Gastrocnemius medialis (tissue), 4 donors: ENCODE measurements around the gene SPRED2. TPM values are rescaled to one million over a fixed set of nuclear protein-coding genes. Genes with fewer than 3 reads are reported as not detected.

Experiments used
- ATAC-seq, 2 donors: fragments of 150-250 bp; one replicate each; pipeline ENCODE4 v1.9.1; 2016
- DNase-seq, 2 donors: peaks; one replicate each; pipeline ENCODE4 v3.0.0-alpha.2; 2019
- H3K27ac ChIP-seq, 4 donors: fragments of 200-600 bp; sonication (generic); 1 replicate in 1 of 4; 2 replicates in 3 of 4; pipeline ENCODE4 v1.5.1; 2016 to 2018; ENCODE audit warnings: mild to moderate bottlenecking in 2 of 4, moderate library complexity in 1 of 4
- H3K27me3 ChIP-seq, 3 donors: fragments of 200-600 bp; sonication (generic) in 2 of 3; 1 replicate in 1 of 3; 2 replicates in 2 of 3; pipeline versions ENCODE4 v1.5.1 to v1.6.0; 2016 to 2019; ENCODE audit warnings: mild to moderate bottlenecking in 1 of 3, moderate library complexity in 1 of 3
- H3K36me3 ChIP-seq, 2 donors: fragments of 200-600 bp; sonication (generic) in 1 of 2; one replicate each; pipeline ENCODE4 v1.5.1; 2017 to 2018
- H3K4me1 ChIP-seq, 2 donors: fragments of 200-600 bp; sonication (generic) in 1 of 2; one replicate each; pipeline ENCODE4 v1.5.1; 2016 to 2017; ENCODE audit warnings: mild to moderate bottlenecking in 2 of 2
- H3K4me3 ChIP-seq, 4 donors: fragments of 200-600 bp; sonication (generic) in 3 of 4; 1 replicate in 1 of 4; 2 replicates in 3 of 4; pipeline ENCODE4 v1.5.1; 2016 to 2019; ENCODE audit warnings: mild to moderate bottlenecking in 2 of 4
- H3K9me3 ChIP-seq, 3 donors: fragments of 200-600 bp; sonication (generic) in 2 of 3; 1 replicate in 1 of 3; 2 replicates in 2 of 3; pipeline ENCODE4 v1.5.1; 2016 to 2019
- CTCF ChIP-seq, 5 experiments: fragments of 450-650 bp in 3 of 5; fragments of 200-600 bp in 2 of 5; sonication (generic) in 2 of 5; IDR thresholded peaks in 4 of 5; conservative IDR thresholded peaks in 1 of 5; 1 replicate in 4 of 5; 2 replicates in 1 of 5; pipeline ENCODE4 v1.5.1; 2016 to 2019; ENCODE audit warnings: antibody characterized with exemption in 5 of 5, mild to moderate bottlenecking in 3 of 5, moderate library complexity in 3 of 5
- POLR2A ChIP-seq, 2 donors: fragments of 450-650 bp; IDR thresholded peaks; one replicate each; pipeline ENCODE4 v1.6.1; 2017; ENCODE audit warnings: antibody characterized with exemption in 2 of 2, mild to moderate bottlenecking in 2 of 2, moderate library complexity in 2 of 2
- in situ Hi-C, 4 donors: fragments of 200-750 bp; cut with MboI; loops; one replicate each; pipeline versions ENCODE4 v1.15.0 to v1.8.0; 2017; ENCODE audit warnings: low sequenced_read_pairs in 4 of 4
- intact Hi-C: fragments of 100-400 bp; cut with DNase I; formaldehyde crosslinking; loops from one replicate; pipeline ENCODE4 v1.15.1; 2023; ENCODE audit warnings: low total_unique reads
- total RNA-seq, 4 donors: library from RNA; depleted of rRNA; stranded (reverse); fragments of >200 nt; gene quantifications; one replicate each; pipeline versions ENCODE4 v1.1.0 to v1.2.3, GENCODE V29; 2016

Gene SPRED2
- total RNA-seq, 4 donors from 2014 or later, result 4.1 to 12.5 (median 7.4) TPM

DNA sequence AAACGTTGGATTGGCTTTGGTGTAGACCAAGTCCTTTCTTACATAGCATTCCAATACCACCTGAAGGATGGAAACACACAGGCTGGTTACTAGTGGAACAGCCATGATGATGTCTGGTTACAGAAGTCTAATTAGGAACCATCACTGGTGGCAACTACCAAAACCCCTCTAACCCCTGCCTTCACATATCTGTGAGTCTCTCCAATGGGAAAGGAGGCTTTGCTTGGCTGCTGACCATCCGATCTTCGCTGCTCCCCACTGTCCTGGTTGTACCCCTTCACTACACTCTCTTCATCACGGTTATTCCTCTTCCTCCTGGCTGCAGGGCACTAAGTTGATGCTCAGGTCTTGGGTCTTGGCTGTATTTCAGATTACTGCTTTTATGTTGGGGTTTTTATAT is 97.7 kb downstream of the SPRED2 start:
- Histone ChIP-seq H3K4me3 (no peak overlapping the region), H3K27ac (no peak overlapping the region), H3K9me3 (no peaks in the 10 kb centered on the region), H3K36me3 (no peaks in the 10 kb centered on the region), H3K4me1 (no peaks in the 10 kb centered on the region), H3K27me3 (no peaks in the 10 kb centered on the region)
- DNase-seq, result no peak
- ATAC-seq, result no peak
- intact Hi-C loops (no loop called here), in situ Hi-C loops (no loop called here)
- TF ChIP-seq CTCF (IDR thresholded peaks at IDR 0.05 in 4 of 5, conservative IDR thresholded peaks at IDR 0.05 in 1 of 5), result no peak
- TF ChIP-seq POLR2A (IDR thresholded peaks at IDR 0.05), result no peak

GRCh38 chr2:65331336-65332025 is 100.9 kb downstream of the SPRED2 start:
- TF ChIP-seq CTCF (IDR thresholded peaks at IDR 0.05 in 4 of 5, conservative IDR thresholded peaks at IDR 0.05 in 1 of 5) (no peak), POLR2A (IDR thresholded peaks at IDR 0.05) (no peak)
- no peak for DNase-seq
- H3K9me3 ChIP-seq, result no peaks in the 10 kb centered on the region

DNA sequence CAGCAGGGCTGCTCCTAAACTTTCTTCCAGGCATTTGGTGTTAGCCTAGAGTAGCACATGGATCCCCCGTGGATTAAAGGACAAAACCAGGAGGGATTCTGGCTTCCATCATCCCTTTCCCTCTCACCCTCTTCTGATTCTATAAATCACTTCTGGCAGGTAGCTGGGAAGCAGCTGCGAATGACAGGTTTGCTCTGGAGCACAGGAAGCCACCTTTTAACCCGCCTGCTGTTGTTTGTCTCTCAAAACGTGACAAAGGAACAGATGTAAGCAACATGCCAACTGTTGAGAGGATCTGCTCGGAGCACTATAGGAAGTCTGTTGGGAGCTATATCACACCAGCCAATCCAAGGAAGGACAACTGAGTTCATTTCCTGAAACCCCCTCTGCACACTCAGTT is 102.9 kb downstream of the SPRED2 start:
- TF ChIP-seq POLR2A (IDR thresholded peaks at IDR 0.05), result no peak
- no peak for TF ChIP-seq CTCF (IDR thresholded peaks at IDR 0.05 in 4 of 5, conservative IDR thresholded peaks at IDR 0.05 in 1 of 5)
- Histone ChIP-seq H3K9me3 (no peaks in the 10 kb centered on the region), H3K27ac (no peak overlapping the region), H3K36me3 (no peaks in the 10 kb centered on the region), H3K4me3 (no peak overlapping the region), H3K27me3 (no peaks in the 10 kb centered on the region), H3K4me1 (no peaks in the 10 kb centered on the region)
- intact Hi-C loops, result no loop called here
- ATAC-seq (no peak), DNase-seq (no peak)
- in situ Hi-C loops, result no loop called here

More at GRCh38 chr2:65331336-65332025, 100.9 kb downstream of the SPRED2 start:
- ATAC-seq, result no peak
- Histone ChIP-seq H3K4me1 (no peaks in the 10 kb centered on the region), H3K4me3 (no peak overlapping the region), H3K36me3 (no peaks in the 10 kb centered on the region), H3K27ac (no peak overlapping the region), H3K27me3 (no peaks in the 10 kb centered on the region)
- intact Hi-C loops, result no loop called here
- in situ Hi-C loops, result no loop called here

- intact Hi-C loops, result no loop called here
- TF ChIP-seq CTCF (IDR thresholded peaks at IDR 0.05 in 4 of 5, conservative IDR thresholded peaks at IDR 0.05 in 1 of 5) (no peak), POLR2A (IDR thresholded peaks at IDR 0.05) (no peak)
- no peak for ATAC-seq
- no peaks in the 10 kb centered on the region for H3K4me1 ChIP-seq
- H3K36me3 ChIP-seq, result no peaks in the 10 kb centered on the region
- in situ Hi-C loops, result no loop called here
- no peaks in the 10 kb centered on the region for H3K27me3 ChIP-seq
- H3K27ac ChIP-seq, result no peak overlapping the region
- no peaks in the 10 kb centered on the region for H3K9me3 ChIP-seq
- DNase-seq, result no peak
- no peak overlapping the region for H3K4me3 ChIP-seq
These were observed 106.1 kb downstream of the SPRED2 start for GRCh38 chr2:65326276-65326675.

- no peaks in the 10 kb centered on the region for H3K36me3 ChIP-seq
- TF ChIP-seq POLR2A (IDR thresholded peaks at IDR 0.05) (no peak), CTCF (IDR thresholded peaks at IDR 0.05 in 4 of 5, conservative IDR thresholded peaks at IDR 0.05 in 1 of 5) (no peak)
- H3K4me3 ChIP-seq, result no peak overlapping the region
- ATAC-seq (no peak), DNase-seq (no peak)
- H3K9me3 ChIP-seq, result no peaks in the 10 kb centered on the region
- no peaks in the 10 kb centered on the region for H3K4me1 ChIP-seq
- no peaks in the 10 kb centered on the region for H3K27me3 ChIP-seq
- intact Hi-C loops (no loop called here), in situ Hi-C loops (no loop called here)
- no peak overlapping the region for H3K27ac ChIP-seq
These were observed 107.3 kb downstream of the SPRED2 start for GRCh38 chr2:65325066-65325465.
